Measurements from ENCODE around the gene UNC93A. TPM values are rescaled to one million over a fixed set of nuclear protein-coding genes. Genes with fewer than 3 reads are reported as not detected.
A peak's percentile ranks its signal among the peaks of the same experiment; 100 is the strongest.
"Not testable (repeated sequence)": the region's sequence is repeated elsewhere in the genome, so short reads cannot be mapped to it uniquely, and the experiment has no call there.

The UNC93A gene
- polyA plus RNA-seq, 4 donors: 2.7 to 33.8 (median 18.0) TPM

- H3K27me3 ChIP-seq (ENCODE audit: control insufficient read depth in 3 of 3, insufficient read depth in 3 of 3, low read length in 3 of 3); H3K27ac ChIP-seq (ENCODE audit: low read depth in 1 of 3, low read length in 2 of 3); H3K4me1 ChIP-seq (ENCODE audit: control insufficient read depth in 3 of 3, insufficient read depth in 2 of 3, low read depth in 1 of 3, low read length in 2 of 3); H3K9me3 ChIP-seq (ENCODE audit: control insufficient read depth in 2 of 2, insufficient read depth in 1 of 2, low read depth in 1 of 2, low read length in 1 of 2); H3K36me3 ChIP-seq (ENCODE audit: control insufficient read depth in 3 of 3, insufficient read depth in 2 of 3, low read depth in 1 of 3, low read length in 3 of 3); H3K4me3 ChIP-seq (ENCODE audit: low read depth in 1 of 3, low read length in 3 of 3); DNase-seq; FAIRE-seq: not testable (repeated sequence)
- WGBS, 3 donors: 61 to 81% (median 79%) methylated on average over 4 to 13 of the region's 13 CpGs
Observed at GRCh38 chr6:167320754-167321056, 29.6 kb downstream of the UNC93A start.

DNA sequence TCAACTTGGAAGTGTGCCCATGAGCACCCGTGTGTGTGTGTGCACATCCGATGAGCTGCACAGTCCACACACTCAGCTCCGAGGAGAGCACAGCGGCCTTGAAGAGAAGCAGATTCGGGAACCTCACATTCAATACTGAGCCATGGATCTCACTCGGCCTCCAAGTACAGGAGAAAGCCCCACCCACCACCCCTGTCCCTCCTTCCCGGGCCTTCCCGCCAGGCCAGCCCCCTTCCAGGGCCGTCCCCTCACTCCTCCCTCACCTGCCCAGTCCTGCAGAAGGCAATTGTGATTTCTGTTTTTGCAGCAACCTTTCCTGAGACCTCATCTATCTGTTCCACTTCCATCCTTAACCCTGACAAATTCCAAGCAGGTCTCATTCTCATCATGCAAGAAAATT is 30.1 kb downstream of the UNC93A start:
- FAIRE-seq; DNase-seq; H3K27ac ChIP-seq (ENCODE audit: low read depth in 1 of 3, low read length in 2 of 3); H3K27me3 ChIP-seq (ENCODE audit: control insufficient read depth in 3 of 3, insufficient read depth in 3 of 3, low read length in 3 of 3); H3K4me1 ChIP-seq (ENCODE audit: control insufficient read depth in 3 of 3, insufficient read depth in 2 of 3, low read depth in 1 of 3, low read length in 2 of 3); H3K9me3 ChIP-seq (ENCODE audit: control insufficient read depth in 2 of 2, insufficient read depth in 1 of 2, low read depth in 1 of 2, low read length in 1 of 2); H3K36me3 ChIP-seq (ENCODE audit: control insufficient read depth in 3 of 3, insufficient read depth in 2 of 3, low read depth in 1 of 3, low read length in 3 of 3); H3K4me3 ChIP-seq (ENCODE audit: low read depth in 1 of 3, low read length in 3 of 3): not testable (repeated sequence)
- WGBS, 3 donors: 77 to 84% (median 82%) methylated on average over 4 to 9 of the region's 9 CpGs

DNA sequence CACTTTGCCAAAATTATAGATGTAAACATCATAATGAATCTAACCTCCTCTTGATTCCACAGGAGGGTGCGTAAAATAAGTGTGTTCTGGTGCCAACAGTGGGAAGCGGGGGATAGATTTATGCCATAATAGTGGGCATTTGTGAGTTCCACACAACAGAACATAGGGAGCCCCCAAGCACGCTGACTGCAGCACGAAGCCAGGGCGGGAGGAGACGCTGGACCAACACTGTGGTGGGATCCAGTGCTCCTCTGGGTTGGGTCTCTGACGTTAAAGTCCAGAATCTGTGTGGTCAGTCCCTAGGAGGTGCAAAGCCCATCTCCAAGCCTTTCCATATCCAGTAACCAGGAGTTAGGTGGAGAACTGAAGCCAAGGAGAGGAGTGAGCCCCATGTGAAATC is 32.0 kb downstream of the UNC93A start:
- Histone ChIP-seq H3K4me1 (ENCODE audit: control insufficient read depth in 3 of 3, insufficient read depth in 2 of 3, low read depth in 1 of 3, low read length in 2 of 3) (peaks cover 0 to 7% (median 0%) of the 10 kb centered on the region in 3 donors), H3K4me3 (ENCODE audit: low read depth in 1 of 3, low read length in 3 of 3) (no peak overlapping the region), H3K27ac (ENCODE audit: low read depth in 1 of 3, low read length in 2 of 3) (no peak overlapping the region), H3K9me3 (ENCODE audit: control insufficient read depth in 2 of 2, insufficient read depth in 1 of 2, low read depth in 1 of 2, low read length in 1 of 2) (no peaks in the 10 kb centered on the region), H3K36me3 (ENCODE audit: control insufficient read depth in 3 of 3, insufficient read depth in 2 of 3, low read depth in 1 of 3, low read length in 3 of 3) (no peaks in the 10 kb centered on the region), H3K27me3 (ENCODE audit: control insufficient read depth in 3 of 3, insufficient read depth in 3 of 3, low read length in 3 of 3) (no peaks in the 10 kb centered on the region)
- DNase-seq (no peak), FAIRE-seq (no peak)
- 78 to 89% (median 86%) methylated on average over 7 of the region's 7 CpGs for WGBS, 3 donors

- Histone ChIP-seq H3K4me1 (ENCODE audit: control insufficient read depth in 3 of 3, insufficient read depth in 2 of 3, low read depth in 1 of 3, low read length in 2 of 3) (peaks cover 0 to 7% (median 0%) of the 10 kb centered on the region in 3 donors), H3K4me3 (ENCODE audit: low read depth in 1 of 3, low read length in 3 of 3) (no peak overlapping the region), H3K27ac (ENCODE audit: low read depth in 1 of 3, low read length in 2 of 3) (no peak overlapping the region), H3K27me3 (ENCODE audit: control insufficient read depth in 3 of 3, insufficient read depth in 3 of 3, low read length in 3 of 3) (no peaks in the 10 kb centered on the region), H3K36me3 (ENCODE audit: control insufficient read depth in 3 of 3, insufficient read depth in 2 of 3, low read depth in 1 of 3, low read length in 3 of 3) (no peaks in the 10 kb centered on the region), H3K9me3 (ENCODE audit: control insufficient read depth in 2 of 2, insufficient read depth in 1 of 2, low read depth in 1 of 2, low read length in 1 of 2) (no peaks in the 10 kb centered on the region)
- DNase-seq (no peak), FAIRE-seq (no peak)
- 88 to 93% (median 88%) methylated on average over 10 of the region's 10 CpGs for WGBS, 3 donors
Observed at GRCh38 chr6:167324111-167324510, 33.0 kb downstream of the UNC93A start.

GRCh38 chr6:167325766-167326165 is 34.7 kb downstream of the UNC93A start:
- no peaks in the 10 kb centered on the region for H3K36me3 ChIP-seq (ENCODE audit: control insufficient read depth in 3 of 3, insufficient read depth in 2 of 3, low read depth in 1 of 3, low read length in 3 of 3)
- H3K27ac ChIP-seq (ENCODE audit: low read depth in 1 of 3, low read length in 2 of 3): no peak overlapping the region
- no peak for FAIRE-seq
- no peaks in the 10 kb centered on the region for H3K27me3 ChIP-seq (ENCODE audit: control insufficient read depth in 3 of 3, insufficient read depth in 3 of 3, low read length in 3 of 3)
- no peaks in the 10 kb centered on the region for H3K9me3 ChIP-seq (ENCODE audit: control insufficient read depth in 2 of 2, insufficient read depth in 1 of 2, low read depth in 1 of 2, low read length in 1 of 2)
- 90 to 96% (median 94%) methylated on average over 13 of the region's 13 CpGs for WGBS, 3 donors
- no peaks in the 10 kb centered on the region for H3K4me1 ChIP-seq (ENCODE audit: control insufficient read depth in 3 of 3, insufficient read depth in 2 of 3, low read depth in 1 of 3, low read length in 2 of 3)
- H3K4me3 ChIP-seq (ENCODE audit: low read depth in 1 of 3, low read length in 3 of 3): no peak overlapping the region
- DNase-seq: no peak

GRCh38 chr6:167327391-167327790 is 36.3 kb downstream of the UNC93A start:
- DNase-seq (no peak), FAIRE-seq (no peak)
- no peak overlapping the region for H3K4me3 ChIP-seq (ENCODE audit: low read depth in 1 of 3, low read length in 3 of 3)
- peaks cover 0 to 6% (median 0%) of the 10 kb centered on the region in 3 donors for H3K4me1 ChIP-seq (ENCODE audit: control insufficient read depth in 3 of 3, insufficient read depth in 2 of 3, low read depth in 1 of 3, low read length in 2 of 3)
- H3K36me3 ChIP-seq (ENCODE audit: control insufficient read depth in 3 of 3, insufficient read depth in 2 of 3, low read depth in 1 of 3, low read length in 3 of 3): no peaks in the 10 kb centered on the region
- no peaks in the 10 kb centered on the region for H3K27me3 ChIP-seq (ENCODE audit: control insufficient read depth in 3 of 3, insufficient read depth in 3 of 3, low read length in 3 of 3)
- no peak overlapping the region for H3K27ac ChIP-seq (ENCODE audit: low read depth in 1 of 3, low read length in 2 of 3)
- no peaks in the 10 kb centered on the region for H3K9me3 ChIP-seq (ENCODE audit: control insufficient read depth in 2 of 2, insufficient read depth in 1 of 2, low read depth in 1 of 2, low read length in 1 of 2)
- 64 to 86% (median 77%) methylated on average over 4 of the region's 4 CpGs for WGBS, 3 donors

GRCh38 chr6:167328086-167328485 is 37.0 kb downstream of the UNC93A start:
- 92 to 97% (median 96%) methylated on average over 5 of the region's 5 CpGs for WGBS, 3 donors
- FAIRE-seq (no peak), DNase-seq (no peak)
- Histone ChIP-seq H3K36me3 (ENCODE audit: control insufficient read depth in 3 of 3, insufficient read depth in 2 of 3, low read depth in 1 of 3, low read length in 3 of 3) (no peaks in the 10 kb centered on the region), H3K4me3 (ENCODE audit: low read depth in 1 of 3, low read length in 3 of 3) (no peak overlapping the region), H3K9me3 (ENCODE audit: control insufficient read depth in 2 of 2, insufficient read depth in 1 of 2, low read depth in 1 of 2, low read length in 1 of 2) (no peaks in the 10 kb centered on the region), H3K27me3 (ENCODE audit: control insufficient read depth in 3 of 3, insufficient read depth in 3 of 3, low read length in 3 of 3) (no peaks in the 10 kb centered on the region), H3K27ac (ENCODE audit: low read depth in 1 of 3, low read length in 2 of 3) (no peak overlapping the region), H3K4me1 (ENCODE audit: control insufficient read depth in 3 of 3, insufficient read depth in 2 of 3, low read depth in 1 of 3, low read length in 2 of 3) (peaks cover 0 to 6% (median 0%) of the 10 kb centered on the region in 3 donors)

- H3K9me3 ChIP-seq (ENCODE audit: control insufficient read depth in 2 of 2, insufficient read depth in 1 of 2, low read depth in 1 of 2, low read length in 1 of 2): no peaks in the 10 kb centered on the region
- H3K27ac ChIP-seq (ENCODE audit: low read depth in 1 of 3, low read length in 2 of 3): no peak overlapping the region
- WGBS, 3 donors: 58 to 72% (median 71%) methylated on average over 8 of the region's 8 CpGs
- no peaks in the 10 kb centered on the region for H3K36me3 ChIP-seq (ENCODE audit: control insufficient read depth in 3 of 3, insufficient read depth in 2 of 3, low read depth in 1 of 3, low read length in 3 of 3)
- DNase-seq (no peak), FAIRE-seq (no peak)
- H3K4me3 ChIP-seq (ENCODE audit: low read depth in 1 of 3, low read length in 3 of 3): no peak overlapping the region
- H3K4me1 ChIP-seq (ENCODE audit: control insufficient read depth in 3 of 3, insufficient read depth in 2 of 3, low read depth in 1 of 3, low read length in 2 of 3): peaks cover 0 to 6% (median 0%) of the 10 kb centered on the region in 3 donors
- H3K27me3 ChIP-seq (ENCODE audit: control insufficient read depth in 3 of 3, insufficient read depth in 3 of 3, low read length in 3 of 3): no peaks in the 10 kb centered on the region
Observed at GRCh38 chr6:167329014-167329413, 37.9 kb downstream of the UNC93A start.

DNA sequence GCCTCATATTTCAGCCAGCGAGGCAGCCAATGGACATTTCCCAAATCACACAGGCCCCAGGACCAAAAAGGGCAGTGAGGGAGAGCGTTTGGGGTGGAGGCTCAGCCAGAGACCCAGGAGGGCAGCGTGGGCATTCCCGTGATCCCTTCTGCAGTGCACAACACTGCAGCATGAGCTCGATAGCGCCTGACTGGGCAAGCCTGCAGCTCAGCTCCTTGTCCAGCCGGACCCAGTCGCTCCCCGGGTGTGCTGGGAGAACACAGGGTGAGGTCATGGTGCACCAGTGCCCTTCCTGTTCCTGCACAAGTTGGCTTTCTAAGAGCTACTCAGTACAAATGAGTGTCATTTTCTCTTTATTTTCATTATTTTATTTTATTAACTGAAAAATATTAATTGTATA is 39.6 kb downstream of the UNC93A start:
- 78 to 83% (median 81%) methylated on average over 9 of the region's 9 CpGs for WGBS, 3 donors
- H3K4me1 ChIP-seq (ENCODE audit: control insufficient read depth in 3 of 3, insufficient read depth in 2 of 3, low read depth in 1 of 3, low read length in 2 of 3): peaks cover 0 to 6% (median 0%) of the 10 kb centered on the region in 3 donors
- H3K27ac ChIP-seq (ENCODE audit: low read depth in 1 of 3, low read length in 2 of 3): no peak overlapping the region
- no peaks in the 10 kb centered on the region for H3K36me3 ChIP-seq (ENCODE audit: control insufficient read depth in 3 of 3, insufficient read depth in 2 of 3, low read depth in 1 of 3, low read length in 3 of 3)
- H3K9me3 ChIP-seq (ENCODE audit: control insufficient read depth in 2 of 2, insufficient read depth in 1 of 2, low read depth in 1 of 2, low read length in 1 of 2): no peaks in the 10 kb centered on the region
- no peak overlapping the region for H3K4me3 ChIP-seq (ENCODE audit: low read depth in 1 of 3, low read length in 3 of 3)
- DNase-seq (peak in 1 of 2 donors; percentile 35), FAIRE-seq (no peak)
- H3K27me3 ChIP-seq (ENCODE audit: control insufficient read depth in 3 of 3, insufficient read depth in 3 of 3, low read length in 3 of 3): no peaks in the 10 kb centered on the region
